Measurements from ENCODE around the gene FADS1.

The FADS1 gene

GRCh38 chr11:61847914-61848581 is 31.2 kb upstream of the FADS1 start:
- no peak for ATAC-seq
- no peak for TF ChIP-seq CSRNP3 (CRISPR knock-in tag; IDR thresholded peaks at IDR 0.05)
- no peak for TF ChIP-seq ZFP30 (CRISPR knock-in tag; IDR thresholded peaks at IDR 0.05)
- no peak for TF ChIP-seq ZC3H10 (CRISPR knock-in tag; IDR thresholded peaks at IDR 0.05)
- no peak for TF ChIP-seq POU6F1 (CRISPR knock-in tag; IDR thresholded peaks at IDR 0.05; ENCODE audit: borderline replicate concordance, low read depth)

- ATAC-seq = no peak
- no peak for TF ChIP-seq TCF4 (CRISPR knock-in tag; IDR thresholded peaks at IDR 0.05; ENCODE audit: borderline replicate concordance)
- TF ChIP-seq OSR1 (CRISPR knock-in tag; IDR thresholded peaks at IDR 0.05) = no peak
- TF ChIP-seq CSRNP3 (CRISPR knock-in tag; IDR thresholded peaks at IDR 0.05) = no peak
- no peak for TF ChIP-seq PPARA (CRISPR knock-in tag; IDR thresholded peaks at IDR 0.05; ENCODE audit: borderline replicate concordance)
- TF ChIP-seq TSHZ2 (CRISPR knock-in tag; IDR thresholded peaks at IDR 0.05) = no peak
- TF ChIP-seq CSDC2 (CRISPR knock-in tag; IDR thresholded peaks at IDR 0.05) = no peak
- no peak for TF ChIP-seq ZFP30 (CRISPR knock-in tag; IDR thresholded peaks at IDR 0.05)
These were observed 29.7 kb upstream of the FADS1 start for GRCh38 chr11:61846362-61847020.

DNA sequence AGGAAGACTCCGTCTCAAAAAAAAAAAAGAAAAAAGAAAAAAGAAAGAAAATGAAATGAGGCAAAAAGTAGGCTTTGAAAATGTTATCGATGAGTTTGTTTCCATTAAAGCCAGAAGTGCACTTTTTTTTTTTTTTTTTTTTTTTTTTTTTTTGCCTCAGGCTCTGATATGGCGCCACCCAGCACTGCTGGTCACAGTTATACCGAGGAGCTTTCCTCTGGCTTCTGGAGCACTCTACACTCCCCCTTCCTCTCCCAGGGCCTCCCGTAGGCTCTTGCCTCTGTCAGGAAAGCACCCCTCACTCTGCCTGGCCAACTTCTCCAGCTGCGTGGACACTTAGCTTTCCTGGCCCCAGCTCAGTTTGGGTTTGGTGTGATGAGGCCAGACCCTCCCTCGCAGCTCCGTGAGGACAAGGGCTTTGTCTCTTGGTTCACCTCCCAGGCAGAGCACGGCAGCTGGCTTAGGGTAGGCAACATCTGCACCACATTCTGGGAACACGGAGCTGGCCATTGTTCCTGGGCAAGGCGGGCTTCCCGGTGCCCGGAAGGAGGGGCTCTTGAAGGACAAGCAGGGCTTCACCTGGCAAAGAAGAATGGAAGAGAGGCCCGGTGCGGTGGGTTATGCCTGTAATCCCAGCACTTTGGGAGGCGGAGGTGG is 28.2 kb upstream of the FADS1 start:
- ATAC-seq = no peak
- no peak for TF ChIP-seq RARB (CRISPR knock-in tag; IDR thresholded peaks at IDR 0.05)
- TF ChIP-seq TCF4 (CRISPR knock-in tag; IDR thresholded peaks at IDR 0.05; ENCODE audit: borderline replicate concordance) = no peak
- no peak for TF ChIP-seq BACH2 (CRISPR knock-in tag; IDR thresholded peaks at IDR 0.05; ENCODE audit: borderline replicate concordance)
- TF ChIP-seq ZC3H10 (CRISPR knock-in tag; IDR thresholded peaks at IDR 0.05) = no peak
- TF ChIP-seq CSDC2 (CRISPR knock-in tag; IDR thresholded peaks at IDR 0.05) = no peak
- no peak for TF ChIP-seq CSRNP3 (CRISPR knock-in tag; IDR thresholded peaks at IDR 0.05)
- TF ChIP-seq, protein P1, sequence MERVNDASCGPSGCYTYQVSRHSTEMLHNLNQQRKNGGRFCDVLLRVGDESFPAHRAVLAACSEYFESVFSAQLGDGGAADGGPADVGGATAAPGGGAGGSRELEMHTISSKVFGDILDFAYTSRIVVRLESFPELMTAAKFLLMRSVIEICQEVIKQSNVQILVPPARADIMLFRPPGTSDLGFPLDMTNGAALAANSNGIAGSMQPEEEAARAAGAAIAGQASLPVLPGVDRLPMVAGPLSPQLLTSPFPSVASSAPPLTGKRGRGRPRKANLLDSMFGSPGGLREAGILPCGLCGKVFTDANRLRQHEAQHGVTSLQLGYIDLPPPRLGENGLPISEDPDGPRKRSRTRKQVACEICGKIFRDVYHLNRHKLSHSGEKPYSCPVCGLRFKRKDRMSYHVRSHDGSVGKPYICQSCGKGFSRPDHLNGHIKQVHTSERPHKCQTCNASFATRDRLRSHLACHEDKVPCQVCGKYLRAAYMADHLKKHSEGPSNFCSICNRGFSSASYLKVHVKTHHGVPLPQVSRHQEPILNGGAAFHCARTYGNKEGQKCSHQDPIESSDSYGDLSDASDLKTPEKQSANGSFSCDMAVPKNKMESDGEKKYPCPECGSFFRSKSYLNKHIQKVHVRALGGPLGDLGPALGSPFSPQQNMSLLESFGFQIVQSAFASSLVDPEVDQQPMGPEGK (CRISPR knock-in tag; IDR thresholded peaks at IDR 0.05; ENCODE audit: borderline replicate concordance) = no peak
- TF ChIP-seq POU6F1 (CRISPR knock-in tag; IDR thresholded peaks at IDR 0.05; ENCODE audit: borderline replicate concordance, low read depth) = no peak
- no peak for TF ChIP-seq ZNF70 (CRISPR knock-in tag; IDR thresholded peaks at IDR 0.05)
- no peak for TF ChIP-seq TOX (CRISPR knock-in tag; IDR thresholded peaks at IDR 0.05; ENCODE audit: borderline replicate concordance)
- TF ChIP-seq CREB5 (CRISPR knock-in tag; IDR thresholded peaks at IDR 0.05; ENCODE audit: low read depth) = no peak
- no peak for TF ChIP-seq ESRRG (CRISPR knock-in tag; IDR thresholded peaks at IDR 0.05)
- no peak for TF ChIP-seq ZFP30 (CRISPR knock-in tag; IDR thresholded peaks at IDR 0.05)
- TF ChIP-seq ISL1 (CRISPR knock-in tag; IDR thresholded peaks at IDR 0.05) = no peak
- no peak for TF ChIP-seq ZNF565 (CRISPR knock-in tag; conservative IDR thresholded peaks at IDR 0.05; ENCODE audit: low read depth)
- no peak for TF ChIP-seq ZNF8 (CRISPR knock-in tag; IDR thresholded peaks at IDR 0.05)
- TF ChIP-seq ZFP3 (CRISPR knock-in tag; IDR thresholded peaks at IDR 0.05) = no peak

Data from SK-N-SH treated with all-trans-retinoic acid at 6 μM for 48 hours (cell line).